ENCODE results near the gene MAP7D1. TPM values are rescaled to one million over a fixed set of nuclear protein-coding genes. Genes with fewer than 3 reads are reported as not detected.
A peak's percentile ranks its signal among the peaks of the same experiment; 100 is the strongest.

Gene MAP7D1
- total RNA-seq, 1 experiment from 2014 or later = 212 TPM

- H3K36me3 ChIP-seq (ENCODE audit: control insufficient read depth, insufficient read depth, low read length) = no peaks in the 10 kb centered on the region; the same call in 1 of the 2 replicates
- intact Hi-C loops (cut with micrococcal nuclease; ENCODE audit: unreplicated experiment) = loop anchor here (1.0 kb wide), 1 partner anchor 20 kb away; no protein-coding TSS in a partner anchor
Measured at GRCh38 chr1:36150296-36151133, 5.4 kb upstream of the MAP7D1 start.

DNA sequence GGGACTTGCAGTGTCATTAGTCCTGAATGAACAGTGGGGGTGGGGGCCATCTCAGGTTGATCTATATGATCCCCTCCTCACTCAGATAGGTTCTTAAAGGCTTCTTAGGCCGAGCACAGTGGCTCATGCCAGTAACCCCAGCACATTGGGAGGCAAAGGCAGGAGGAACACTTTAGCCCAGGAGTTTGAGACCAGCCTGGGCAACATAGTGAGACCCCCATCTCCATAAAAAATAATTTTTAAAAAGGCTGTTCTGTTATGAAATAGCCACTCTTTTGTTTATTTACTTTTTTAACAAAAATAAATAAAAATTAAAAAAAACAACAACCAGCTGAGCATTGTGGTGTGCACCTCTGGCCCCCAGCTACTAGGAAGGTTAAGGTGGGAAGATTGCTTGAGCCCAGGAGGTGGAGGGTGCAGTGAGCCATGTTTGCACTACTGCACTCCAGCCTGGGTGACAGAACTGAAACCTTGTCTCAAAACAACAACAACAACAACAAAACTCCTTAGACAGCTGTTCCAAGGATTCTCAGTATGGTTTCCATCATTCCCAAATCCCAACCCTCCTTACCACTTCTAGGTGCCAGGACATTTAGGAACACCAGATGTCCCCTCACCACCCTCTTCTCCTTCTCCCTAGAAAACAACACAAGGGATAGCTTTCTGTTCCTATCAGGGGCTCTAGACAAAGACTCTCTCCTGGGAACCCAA, 4.7 kb upstream of the MAP7D1 start:
- no peak for TF ChIP-seq SIN3A (IDR thresholded peaks at IDR 0.05; ENCODE audit: borderline replicate concordance, insufficient read depth, low read depth, low read length)
- TF ChIP-seq, protein P1, sequence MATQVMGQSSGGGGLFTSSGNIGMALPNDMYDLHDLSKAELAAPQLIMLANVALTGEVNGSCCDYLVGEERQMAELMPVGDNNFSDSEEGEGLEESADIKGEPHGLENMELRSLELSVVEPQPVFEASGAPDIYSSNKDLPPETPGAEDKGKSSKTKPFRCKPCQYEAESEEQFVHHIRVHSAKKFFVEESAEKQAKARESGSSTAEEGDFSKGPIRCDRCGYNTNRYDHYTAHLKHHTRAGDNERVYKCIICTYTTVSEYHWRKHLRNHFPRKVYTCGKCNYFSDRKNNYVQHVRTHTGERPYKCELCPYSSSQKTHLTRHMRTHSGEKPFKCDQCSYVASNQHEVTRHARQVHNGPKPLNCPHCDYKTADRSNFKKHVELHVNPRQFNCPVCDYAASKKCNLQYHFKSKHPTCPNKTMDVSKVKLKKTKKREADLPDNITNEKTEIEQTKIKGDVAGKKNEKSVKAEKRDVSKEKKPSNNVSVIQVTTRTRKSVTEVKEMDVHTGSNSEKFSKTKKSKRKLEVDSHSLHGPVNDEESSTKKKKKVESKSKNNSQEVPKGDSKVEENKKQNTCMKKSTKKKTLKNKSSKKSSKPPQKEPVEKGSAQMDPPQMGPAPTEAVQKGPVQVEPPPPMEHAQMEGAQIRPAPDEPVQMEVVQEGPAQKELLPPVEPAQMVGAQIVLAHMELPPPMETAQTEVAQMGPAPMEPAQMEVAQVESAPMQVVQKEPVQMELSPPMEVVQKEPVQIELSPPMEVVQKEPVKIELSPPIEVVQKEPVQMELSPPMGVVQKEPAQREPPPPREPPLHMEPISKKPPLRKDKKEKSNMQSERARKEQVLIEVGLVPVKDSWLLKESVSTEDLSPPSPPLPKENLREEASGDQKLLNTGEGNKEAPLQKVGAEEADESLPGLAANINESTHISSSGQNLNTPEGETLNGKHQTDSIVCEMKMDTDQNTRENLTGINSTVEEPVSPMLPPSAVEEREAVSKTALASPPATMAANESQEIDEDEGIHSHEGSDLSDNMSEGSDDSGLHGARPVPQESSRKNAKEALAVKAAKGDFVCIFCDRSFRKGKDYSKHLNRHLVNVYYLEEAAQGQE (IDR thresholded peaks at IDR 0.05; ENCODE audit: insufficient read depth in 1 of 2, low read depth in 2 of 2, low read length in 1 of 2) = no peak
- TF ChIP-seq CTCF (IDR thresholded peaks at IDR 0.05) = no peak
- TF ChIP-seq POLR2AphosphoS5 (IDR thresholded peaks at IDR 0.05; ENCODE audit: low read depth, low read length) = no peak; the same call in 1 of the 2 replicates
- no peak for TF ChIP-seq TCF7L2 (IDR thresholded peaks at IDR 0.05; ENCODE audit: low read depth, low read length)
- in situ Hi-C loops (cut with HindIII; ENCODE audit: low pct_unique_long_range_greater_than_20kb, low sequenced_read_pairs) = no loop called here
- POLR2A ChIA-PET = interaction anchor here (0.5 kb wide), 1 partner anchor 1072 kb away, joined by 4 read pairs; no protein-coding TSS in a partner anchor

More at GRCh38 chr1:36150296-36151133, 5.4 kb upstream of the MAP7D1 start:
- CTCF ChIA-PET = interaction anchor here (0.7 to 2.6 kb wide), 9 partner anchors 9 to 298 kb away, joined by 3 to 29 read pairs (median 3); partner anchors contain the start of gene SH3D21
- Histone ChIP-seq H3K27ac (ENCODE audit: low read length) (peak overlapping the region; percentile 98), H3K4me3 (ENCODE audit: low read depth in 2 of 2, low read length in 2 of 2) (peak overlapping the region; percentile 14 to 37), H3K4me1 (ENCODE audit: control insufficient read depth, insufficient read depth, low read length) (peaks cover 42% of the 10 kb centered on the region), H3K27me3 (ENCODE audit: control insufficient read depth, insufficient read depth, low read length) (no peaks in the 10 kb centered on the region), H3K9me3 (ENCODE audit: control insufficient read depth, insufficient read depth, low read depth, low read length) (no peaks in the 10 kb centered on the region)
- no peak for TF ChIP-seq CTCF (IDR thresholded peaks at IDR 0.05)
- TF ChIP-seq POLR2AphosphoS5 (IDR thresholded peaks at IDR 0.05; ENCODE audit: low read depth, low read length) = peak; percentile 73; the same call in 1 of the 2 replicates
- ATAC-seq (peak; percentile 86), DNase-seq (ENCODE audit: low read depth, low spot score) (peak; percentile 80)
- POLR2A ChIA-PET = interaction anchor here (0.5 to 1.9 kb wide), 8 partner anchors 14 to 1071 kb away, joined by 3 to 12 read pairs (median 4); no protein-coding TSS in a partner anchor
- BruUV-seq (replicated peaks) = no TSS peak
- in situ Hi-C loops (cut with HindIII; ENCODE audit: low pct_unique_long_range_greater_than_20kb, low sequenced_read_pairs) = no loop called here

More for the DNA sequence above, 4.7 kb upstream of the MAP7D1 start:
- DNase-seq (ENCODE audit: low read depth, low spot score) (no peak), ATAC-seq (no peak)
- H3K4me3 ChIP-seq (ENCODE audit: low read depth in 2 of 2, low read length in 2 of 2) = peak overlapping the region in 1 of 2 experiments; percentile 37; a peak in 2 of 4 replicates
- H3K36me3 ChIP-seq (ENCODE audit: control insufficient read depth, insufficient read depth, low read length) = no peaks in the 10 kb centered on the region; the same call in 1 of the 2 replicates
- peaks cover 42% of the 10 kb centered on the region for H3K4me1 ChIP-seq (ENCODE audit: control insufficient read depth, insufficient read depth, low read length)
- BruUV-seq (replicated peaks) = no TSS peak
- H3K9me3 ChIP-seq (ENCODE audit: control insufficient read depth, insufficient read depth, low read depth, low read length) = no peaks in the 10 kb centered on the region
- H3K27me3 ChIP-seq (ENCODE audit: control insufficient read depth, insufficient read depth, low read length) = no peaks in the 10 kb centered on the region
- CTCF ChIA-PET = interaction anchor here (2.6 kb wide), 1 partner anchor 37 kb away, joined by 29 read pairs; no protein-coding TSS in a partner anchor
- H3K27ac ChIP-seq (ENCODE audit: low read length) = peak overlapping the region; percentile 98
- intact Hi-C loops (cut with micrococcal nuclease; ENCODE audit: unreplicated experiment) = loop anchor here (1.0 kb wide), 1 partner anchor 19 kb away; no protein-coding TSS in a partner anchor
